ENCODE data around the gene HOMER1. TPM values are rescaled to one million over a fixed set of nuclear protein-coding genes. Genes with fewer than 3 reads are reported as not detected.

HOMER1 gene
- total RNA-seq, 1 donor: 6.8 TPM

GRCh38 chr5:79418276-79418675 is 95.7 kb downstream of the HOMER1 start:
- TF ChIP-seq CTCF (IDR thresholded peaks at IDR 0.05; ENCODE audit: insufficient read depth, low read length): no peak
- DNase-seq (ENCODE audit: low read depth): peak; percentile 10
- no peak overlapping the region for H3K4me3 ChIP-seq (ENCODE audit: low read depth, low read length)

- DNase-seq (ENCODE audit: low read depth): no peak
- no peak overlapping the region for H3K4me3 ChIP-seq (ENCODE audit: low read depth, low read length)
- TF ChIP-seq CTCF (IDR thresholded peaks at IDR 0.05; ENCODE audit: insufficient read depth, low read length): no peak
These were observed 96.4 kb downstream of the HOMER1 start for GRCh38 chr5:79417495-79417894.

- DNase-seq (ENCODE audit: low read depth): peak; percentile 10
- H3K4me3 ChIP-seq (ENCODE audit: low read depth, low read length): no peak overlapping the region
- TF ChIP-seq CTCF (IDR thresholded peaks at IDR 0.05; ENCODE audit: insufficient read depth, low read length): no peak
These were observed 97.4 kb downstream of the HOMER1 start for GRCh38 chr5:79416499-79416898.

- H3K4me3 ChIP-seq (ENCODE audit: low read depth, low read length): no peak overlapping the region
- TF ChIP-seq CTCF (IDR thresholded peaks at IDR 0.05; ENCODE audit: insufficient read depth, low read length): no peak
- no peak for DNase-seq (ENCODE audit: low read depth)
These were observed 100.8 kb downstream of the HOMER1 start for GRCh38 chr5:79413112-79413511.

GRCh38 chr5:79408028-79408427 is 105.9 kb downstream of the HOMER1 start:
- DNase-seq (ENCODE audit: low read depth): no peak
- no peak overlapping the region for H3K4me3 ChIP-seq (ENCODE audit: low read depth, low read length)
- TF ChIP-seq CTCF (IDR thresholded peaks at IDR 0.05; ENCODE audit: insufficient read depth, low read length): no peak

- no peak for DNase-seq (ENCODE audit: low read depth)
- TF ChIP-seq CTCF (IDR thresholded peaks at IDR 0.05; ENCODE audit: insufficient read depth, low read length): no peak
- no peak overlapping the region for H3K4me3 ChIP-seq (ENCODE audit: low read depth, low read length)
These were observed 106.3 kb downstream of the HOMER1 start for GRCh38 chr5:79407591-79407990.

- TF ChIP-seq CTCF (IDR thresholded peaks at IDR 0.05; ENCODE audit: insufficient read depth, low read length): no peak
- no peak for DNase-seq (ENCODE audit: low read depth)
- H3K4me3 ChIP-seq (ENCODE audit: low read depth, low read length): no peak overlapping the region
These were observed 112.7 kb downstream of the HOMER1 start for GRCh38 chr5:79401216-79401615.

Data from fibroblast of the aortic adventitia (primary cell).